AG04449 (cell line): ENCODE measurements around the gene ARHGAP10.

Experiments
- CTCF ChIA-PET: fragments of 350-600 bp; formaldehyde crosslinking; extraction: SDS; loops from one replicate; lab custom pipeline; 2021; ENCODE audit warnings: antibody characterized with exemption; lab: Yijun Ruan, JAX
- POLR2A ChIA-PET: fragments of 400-600, 350-600 bp; formaldehyde crosslinking; extraction: SDS; loops from one replicate; lab custom pipeline; 2020; ENCODE audit warnings: antibody characterized with exemption, inconsistent platforms; lab: Yijun Ruan, JAX
- DNase-seq: peaks from one replicate; pipeline ENCODE4 v3.0.0-alpha.2; 2010; ENCODE audit warnings: low read depth, low spot score
- H3K4me3 ChIP-seq: 2 replicates; pipeline ENCODE4 v1.5.1; 2011; ENCODE audit warnings: low read depth, mild to moderate bottlenecking, control low read depth, low read length
- TF ChIP-seq, protein P1 (sequence below): IDR thresholded peaks from one replicate; pipeline ENCODE4 v1.5.1; 2011; ENCODE audit warnings: mild to moderate bottlenecking, moderate library complexity, low read length, control low read depth, inconsistent platforms; ENCODE audit not compliant: insufficient read depth; ENCODE audit errors: missing control alignments

ARHGAP10 gene

DNA sequence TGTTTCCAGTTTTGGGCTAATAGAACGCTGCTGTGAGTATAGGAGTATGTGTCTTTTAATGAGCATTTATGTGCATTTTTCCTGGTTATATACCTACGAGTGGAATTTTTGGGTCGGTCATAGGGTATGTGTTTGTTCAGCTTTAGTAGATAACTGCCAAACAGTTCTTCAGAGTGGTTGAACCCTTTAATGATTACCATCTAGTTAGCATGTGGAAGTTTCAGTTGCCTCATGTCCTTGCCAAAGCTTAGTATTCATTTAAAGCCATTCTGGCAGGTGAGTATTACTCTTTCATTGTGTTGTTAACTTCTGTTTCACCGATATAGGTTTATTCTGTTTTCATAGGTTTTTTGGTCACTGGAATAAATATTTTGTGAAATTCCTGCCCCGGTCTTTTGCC, 229.1 kb downstream of the ARHGAP10 start:
- TF ChIP-seq, protein P1, sequence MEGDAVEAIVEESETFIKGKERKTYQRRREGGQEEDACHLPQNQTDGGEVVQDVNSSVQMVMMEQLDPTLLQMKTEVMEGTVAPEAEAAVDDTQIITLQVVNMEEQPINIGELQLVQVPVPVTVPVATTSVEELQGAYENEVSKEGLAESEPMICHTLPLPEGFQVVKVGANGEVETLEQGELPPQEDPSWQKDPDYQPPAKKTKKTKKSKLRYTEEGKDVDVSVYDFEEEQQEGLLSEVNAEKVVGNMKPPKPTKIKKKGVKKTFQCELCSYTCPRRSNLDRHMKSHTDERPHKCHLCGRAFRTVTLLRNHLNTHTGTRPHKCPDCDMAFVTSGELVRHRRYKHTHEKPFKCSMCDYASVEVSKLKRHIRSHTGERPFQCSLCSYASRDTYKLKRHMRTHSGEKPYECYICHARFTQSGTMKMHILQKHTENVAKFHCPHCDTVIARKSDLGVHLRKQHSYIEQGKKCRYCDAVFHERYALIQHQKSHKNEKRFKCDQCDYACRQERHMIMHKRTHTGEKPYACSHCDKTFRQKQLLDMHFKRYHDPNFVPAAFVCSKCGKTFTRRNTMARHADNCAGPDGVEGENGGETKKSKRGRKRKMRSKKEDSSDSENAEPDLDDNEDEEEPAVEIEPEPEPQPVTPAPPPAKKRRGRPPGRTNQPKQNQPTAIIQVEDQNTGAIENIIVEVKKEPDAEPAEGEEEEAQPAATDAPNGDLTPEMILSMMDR = no peak
- POLR2A ChIA-PET = no interaction called here
- CTCF ChIA-PET = no interaction called here

DNA sequence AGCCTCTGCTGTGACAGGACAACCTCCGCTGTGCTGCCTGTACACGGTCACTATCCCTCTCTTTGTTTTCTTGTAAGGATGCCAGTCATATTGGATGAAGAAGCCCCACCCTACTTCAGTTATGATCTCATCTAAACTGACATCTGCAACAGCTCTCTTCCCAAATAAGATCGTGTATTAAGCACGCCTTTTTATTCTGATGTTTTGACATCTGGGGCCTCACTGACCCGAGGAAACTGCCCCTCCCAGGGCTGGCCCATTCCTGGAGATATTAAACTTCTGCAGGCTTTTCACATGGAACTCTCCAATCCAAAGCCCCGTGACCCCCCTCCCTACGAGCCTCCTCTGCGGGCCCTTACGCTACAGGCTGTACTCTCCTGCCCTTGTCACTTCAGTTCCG, 232.0 kb downstream of the ARHGAP10 start:
- ChIA-PET POLR2A (no interaction called here), CTCF (no interaction called here)
- no peak for DNase-seq
- H3K4me3 ChIP-seq = no peak overlapping the region
- TF ChIP-seq, protein P1 = no peak

More for the DNA sequence above, 229.1 kb downstream of the ARHGAP10 start:
- H3K4me3 ChIP-seq = no peak overlapping the region
- DNase-seq = no peak

DNA sequence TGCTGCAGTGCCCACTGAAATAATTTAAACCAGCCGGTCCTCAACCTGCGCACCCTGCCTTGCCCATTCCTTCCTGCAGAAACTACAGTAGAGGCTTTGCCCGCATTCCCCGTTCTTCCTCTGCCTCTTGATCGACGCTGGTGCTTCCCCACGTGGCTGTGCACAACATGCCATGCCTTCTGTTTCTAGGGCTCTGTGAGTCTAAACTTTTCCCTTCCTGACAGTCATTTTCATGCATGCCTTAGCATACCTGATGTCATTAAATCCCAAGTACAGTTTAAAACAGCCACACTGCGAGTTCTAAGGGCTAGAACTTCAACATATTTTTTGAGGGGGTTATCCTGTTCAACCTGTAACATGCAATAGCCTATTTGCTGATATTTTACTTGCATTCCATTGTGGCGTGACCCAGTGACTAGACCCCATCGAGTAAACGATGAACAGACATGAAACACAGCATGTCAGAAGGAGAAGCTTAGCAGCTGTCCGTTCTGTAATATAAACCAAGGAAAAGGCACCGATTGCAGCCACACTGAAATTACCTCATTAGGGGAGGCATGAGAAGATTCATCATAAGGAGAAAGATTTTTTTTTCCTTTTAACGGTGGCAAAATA, 232.5 kb downstream of the ARHGAP10 start:
- ChIA-PET CTCF (no interaction called here), POLR2A (no interaction called here)
- no peak overlapping the region for H3K4me3 ChIP-seq
- no peak for DNase-seq
- TF ChIP-seq, protein P1 = no peak

DNA sequence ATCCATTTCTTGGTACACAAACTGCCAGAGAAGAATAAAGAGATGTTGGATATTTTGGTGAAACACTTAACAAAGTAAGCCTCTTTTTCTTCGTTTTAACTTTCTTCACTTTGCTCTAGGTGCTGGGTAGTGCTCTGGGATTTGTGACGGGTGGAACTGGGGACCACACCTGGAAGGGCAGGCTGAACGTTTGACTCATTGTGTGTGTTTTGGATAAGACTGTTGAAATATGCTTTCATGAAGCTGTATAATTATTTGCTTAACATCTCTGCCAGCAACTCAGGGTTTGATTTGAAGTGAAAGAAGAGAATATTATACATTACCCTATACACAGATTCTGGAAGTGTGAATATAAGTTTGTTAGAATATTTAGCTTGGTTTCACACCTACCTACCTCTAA, 233.2 kb downstream of the ARHGAP10 start:
- CTCF ChIA-PET = no interaction called here
- POLR2A ChIA-PET = no interaction called here

DNA sequence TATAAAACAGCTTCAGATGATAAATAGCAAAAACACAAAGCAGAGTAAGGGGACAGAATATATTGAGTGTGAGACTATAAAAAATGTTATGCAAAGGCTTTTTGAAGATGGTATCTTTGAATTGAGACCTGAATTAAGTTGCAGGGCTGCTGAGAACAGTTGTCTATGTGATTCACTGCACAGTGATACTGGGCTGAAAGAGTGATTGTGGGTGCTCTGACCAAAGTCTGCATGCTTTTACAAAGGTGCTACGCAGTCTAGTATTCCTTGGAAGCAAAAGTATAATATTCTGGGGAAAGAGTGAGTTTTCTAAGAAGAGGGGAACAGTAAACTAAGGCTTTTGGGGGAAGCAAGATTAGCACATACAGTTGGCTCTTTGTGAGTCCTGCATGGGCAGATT, 234.0 kb downstream of the ARHGAP10 start:
- CTCF ChIA-PET = no interaction called here
- POLR2A ChIA-PET = no interaction called here
- TF ChIP-seq, protein P1 = no peak
- no peak overlapping the region for H3K4me3 ChIP-seq
- DNase-seq = no peak

More for the DNA sequence above, 233.2 kb downstream of the ARHGAP10 start:
- TF ChIP-seq, protein P1 = no peak
- no peak overlapping the region for H3K4me3 ChIP-seq
- DNase-seq = no peak

DNA sequence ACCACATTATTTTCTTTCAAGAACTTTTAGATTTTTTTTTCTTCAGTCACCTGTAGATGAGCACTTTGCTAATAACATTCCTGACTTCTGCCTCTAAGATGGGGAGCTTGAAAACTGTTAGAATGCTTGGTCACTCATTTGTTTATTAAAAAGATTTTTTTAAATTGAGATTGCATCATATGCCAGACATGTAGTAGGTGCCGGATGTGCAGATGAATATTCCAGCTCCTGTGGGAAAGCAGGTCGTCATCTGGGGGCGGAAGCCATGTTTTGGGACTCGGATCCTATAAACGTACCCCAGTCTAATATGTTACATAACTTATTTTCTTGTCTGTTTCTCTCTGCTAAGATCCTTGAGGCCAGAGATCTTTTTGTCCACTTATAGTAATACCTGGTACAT, 236.8 kb downstream of the ARHGAP10 start:
- TF ChIP-seq, protein P1 = no peak
- ChIA-PET CTCF (interaction anchor here (0.7 to 3.3 kb wide), 4 partner anchors 10 to 102 kb away, joined by 3 to 12 read pairs (median 4); no protein-coding TSS in a partner anchor), POLR2A (no interaction called here)
- no peak for DNase-seq
- no peak overlapping the region for H3K4me3 ChIP-seq
